ENCODE data around the gene KCNJ4.

The KCNJ4 gene

DNA sequence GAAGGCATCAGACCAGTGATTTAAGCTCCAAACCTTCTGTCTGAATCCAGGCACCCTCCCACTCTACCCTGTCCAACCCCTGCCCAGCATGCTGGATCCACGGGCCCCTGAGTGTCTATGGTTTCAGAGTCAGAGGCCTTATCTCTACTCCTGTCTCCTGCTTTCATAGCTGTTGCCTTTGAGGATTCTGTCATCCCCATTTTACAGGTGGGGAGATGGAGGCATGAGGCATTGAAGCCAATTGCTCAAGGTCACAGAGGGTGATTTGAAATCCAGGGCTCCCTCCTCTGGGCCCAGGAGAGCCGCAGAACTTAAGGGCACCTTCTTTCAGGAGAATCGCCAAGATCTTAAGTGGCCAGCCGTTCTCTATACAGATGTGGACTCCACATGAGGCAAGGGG is 3.1 kb downstream of the KCNJ4 start:
- DNase-seq: no peak

DNA sequence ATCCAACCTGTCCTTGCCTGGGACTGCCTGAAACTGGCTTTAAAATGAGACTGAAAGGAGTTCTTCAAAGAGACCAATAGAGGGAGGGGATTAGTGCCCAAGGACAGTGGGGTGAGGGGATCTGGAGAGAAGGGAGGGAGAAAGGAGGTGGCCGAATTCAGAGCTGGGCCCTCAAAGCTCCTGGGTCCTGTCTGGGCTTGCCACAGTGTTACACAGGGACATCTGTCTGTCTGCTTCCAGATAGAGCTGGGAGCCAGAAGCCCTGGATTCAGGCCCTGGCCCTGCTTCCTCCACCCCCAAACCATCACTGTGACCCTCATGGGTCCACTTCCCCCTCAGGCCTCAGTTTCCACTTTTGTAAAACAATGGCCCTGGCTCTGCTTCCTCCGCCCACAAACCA is 3.6 kb downstream of the KCNJ4 start:
- no peak for DNase-seq

DNA sequence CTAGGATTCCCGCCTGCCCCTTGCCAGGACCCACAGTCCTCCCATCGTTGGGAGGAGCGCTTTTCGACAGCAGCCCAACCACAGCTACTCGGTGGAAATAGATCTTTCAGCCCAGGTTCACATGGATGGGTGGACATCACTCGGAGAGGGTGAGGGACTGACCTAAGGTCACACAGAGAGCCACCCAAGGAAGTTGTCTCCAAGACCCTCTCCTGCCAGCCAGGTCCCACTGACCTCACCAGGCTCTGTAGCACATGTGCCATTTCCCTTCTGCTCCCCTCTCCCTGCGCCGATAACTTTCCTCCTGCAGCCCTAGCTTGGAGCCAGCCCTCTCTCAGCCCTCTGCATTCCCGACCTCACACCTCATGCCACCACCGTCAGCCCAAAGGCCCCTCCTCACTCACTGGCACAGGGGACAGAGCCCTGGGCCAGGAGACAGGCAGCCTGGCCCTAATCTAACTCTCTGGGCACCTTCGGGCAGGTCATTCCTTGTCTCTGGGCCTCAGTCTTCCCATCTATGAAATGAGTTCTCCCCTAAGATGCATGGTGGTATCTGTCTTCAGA is 4.7 kb downstream of the KCNJ4 start:
- no peak for DNase-seq

DNA sequence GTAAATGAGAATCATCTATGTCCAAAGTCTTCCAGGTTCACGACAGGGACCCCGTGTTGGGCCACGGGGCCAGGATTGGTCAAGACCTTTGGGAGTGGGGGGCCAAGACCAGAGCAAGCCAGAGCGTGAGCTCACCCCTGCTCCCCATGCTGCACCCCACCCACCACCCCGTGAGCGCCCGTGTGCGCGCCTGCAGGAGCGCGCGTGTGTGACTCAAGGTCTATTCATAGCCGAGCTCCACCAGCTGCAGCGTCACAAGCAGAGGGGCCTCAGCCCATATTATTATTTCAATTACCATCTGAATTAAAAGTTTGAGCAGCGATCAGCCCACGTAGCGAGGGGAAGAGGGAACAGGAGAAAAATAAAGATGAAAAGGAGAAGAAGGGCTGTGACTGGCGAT is 5.2 kb downstream of the KCNJ4 start:
- DNase-seq: no peak

DNA sequence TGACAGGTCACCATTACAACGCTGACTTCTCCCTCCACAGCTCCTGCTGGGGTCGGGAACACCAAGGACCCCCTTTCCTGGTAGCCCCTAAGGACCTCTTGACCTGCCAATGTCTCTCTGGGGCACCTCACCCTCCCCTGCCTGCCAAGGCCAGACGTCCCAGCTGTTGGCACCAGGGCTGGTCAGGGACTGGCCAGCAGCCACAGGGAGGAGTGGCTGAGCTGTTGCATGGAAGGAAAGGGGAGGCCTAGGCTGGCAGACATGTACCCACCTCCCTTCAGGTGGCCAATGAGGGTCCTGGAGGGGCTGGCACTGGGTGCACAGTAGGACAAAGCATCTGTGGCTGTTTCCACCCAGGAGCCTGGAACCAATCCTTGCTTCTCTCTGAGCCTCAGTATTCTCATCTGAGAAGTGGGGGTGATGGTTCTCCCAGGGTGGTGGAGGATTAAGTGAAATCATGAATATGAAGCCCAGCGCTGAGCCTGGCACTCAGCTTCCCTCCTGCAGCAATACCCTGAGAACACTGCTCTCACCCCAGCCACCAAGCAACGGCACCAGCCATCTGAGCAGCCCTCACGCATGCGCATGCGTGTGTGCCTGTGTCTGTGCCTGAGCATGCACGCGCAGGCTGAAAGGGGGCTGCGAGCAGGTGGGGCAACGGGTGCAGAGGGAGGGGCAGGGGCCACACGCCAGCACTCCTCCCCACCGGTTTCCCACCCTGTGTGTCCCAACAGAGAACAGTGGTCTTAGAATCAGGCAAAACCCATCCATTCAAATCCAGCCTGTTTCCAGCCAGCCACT is 5.9 kb downstream of the KCNJ4 start:
- no peak for DNase-seq

DNA sequence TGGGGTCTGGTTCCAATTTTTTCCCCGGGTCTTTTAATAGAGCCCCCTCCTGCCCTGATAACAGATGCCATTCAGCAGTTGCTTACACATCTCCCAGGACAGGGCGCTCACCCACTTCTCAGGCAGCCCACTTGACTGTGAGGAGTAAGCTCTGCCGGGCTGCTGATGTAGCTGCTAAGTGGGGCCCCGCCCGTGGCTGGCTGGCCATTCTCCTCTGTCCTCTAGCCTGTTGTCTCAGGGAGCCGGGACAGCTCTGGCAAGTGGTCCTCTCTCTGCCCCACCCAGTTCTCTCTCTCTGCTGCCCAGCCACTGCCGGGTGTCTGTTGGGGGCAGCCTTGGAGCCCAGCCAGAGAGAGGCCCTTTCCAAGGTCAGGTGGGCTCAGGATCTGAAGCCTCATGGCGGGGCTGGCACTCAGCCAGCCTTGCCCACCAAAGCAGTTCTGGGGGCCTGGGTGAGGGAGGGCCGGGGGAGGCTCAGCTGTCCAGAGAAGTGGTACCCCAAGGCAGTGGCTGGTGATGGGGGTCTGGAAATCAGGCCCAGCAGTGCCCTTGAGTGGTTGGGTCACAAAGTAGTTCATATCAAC is 8.9 kb downstream of the KCNJ4 start:
- no peak for DNase-seq

DNA sequence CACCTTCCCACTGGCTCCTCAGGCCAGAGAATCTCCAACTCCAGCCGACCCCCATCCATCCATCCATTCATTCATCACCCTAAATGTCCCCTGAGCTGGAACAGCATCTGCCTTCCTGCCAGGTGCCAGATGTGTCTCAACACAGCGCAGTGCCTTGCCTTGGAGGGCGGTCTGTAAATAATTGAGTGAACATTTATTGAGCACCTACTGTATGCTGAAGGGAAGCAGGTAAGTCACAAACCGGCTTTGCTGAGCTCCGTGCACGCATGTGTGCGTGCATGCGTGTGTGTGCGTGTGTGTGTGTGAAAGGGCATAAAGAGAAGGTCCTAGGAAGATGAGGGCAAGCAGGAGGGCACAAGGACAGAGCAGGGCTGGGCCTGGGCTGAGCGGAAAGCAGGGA is 10.2 kb downstream of the KCNJ4 start:
- DNase-seq: no peak

DNA sequence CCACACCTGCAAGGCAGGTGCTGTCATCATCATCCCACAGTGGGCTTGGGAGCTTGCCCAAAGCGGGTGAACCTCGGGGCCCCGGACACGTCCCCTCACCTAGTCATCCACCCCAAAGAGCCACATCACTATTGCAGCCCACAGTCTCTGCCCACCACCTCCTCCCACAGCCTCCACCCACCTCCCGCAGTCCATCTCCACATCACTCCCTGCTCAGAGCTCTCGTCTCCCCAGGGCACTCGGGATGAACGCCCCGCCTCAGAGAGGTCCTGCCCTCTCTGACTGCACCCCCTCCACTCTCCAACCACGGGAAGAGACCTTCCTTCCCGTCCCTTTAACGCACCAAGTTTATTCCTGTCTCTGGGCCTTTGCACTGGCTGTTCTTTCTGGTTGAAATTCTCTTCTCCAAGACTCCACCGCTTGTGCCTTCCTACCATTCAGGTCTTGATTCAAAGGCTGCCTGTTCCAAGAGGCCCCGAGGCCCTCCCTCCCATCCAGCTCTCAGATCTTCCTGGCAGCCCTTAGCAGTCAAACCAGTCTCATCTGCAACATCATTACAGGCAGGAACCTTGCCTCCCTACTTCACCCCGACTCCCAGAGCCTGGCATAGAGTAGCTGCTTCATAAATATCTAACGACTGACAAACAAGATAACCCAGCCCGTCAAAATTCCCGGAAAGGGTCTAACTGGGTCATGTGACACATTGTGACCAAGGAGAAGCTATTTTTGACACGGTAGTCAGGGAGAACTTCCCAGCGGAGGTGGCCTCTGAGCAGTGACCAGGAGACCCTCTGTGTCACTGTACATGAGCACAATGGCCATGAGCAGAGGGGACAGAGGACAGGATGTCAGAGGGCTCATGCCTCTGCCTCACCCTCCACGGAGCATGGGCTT is 11.1 kb downstream of the KCNJ4 start:
- DNase-seq: no peak

DNA sequence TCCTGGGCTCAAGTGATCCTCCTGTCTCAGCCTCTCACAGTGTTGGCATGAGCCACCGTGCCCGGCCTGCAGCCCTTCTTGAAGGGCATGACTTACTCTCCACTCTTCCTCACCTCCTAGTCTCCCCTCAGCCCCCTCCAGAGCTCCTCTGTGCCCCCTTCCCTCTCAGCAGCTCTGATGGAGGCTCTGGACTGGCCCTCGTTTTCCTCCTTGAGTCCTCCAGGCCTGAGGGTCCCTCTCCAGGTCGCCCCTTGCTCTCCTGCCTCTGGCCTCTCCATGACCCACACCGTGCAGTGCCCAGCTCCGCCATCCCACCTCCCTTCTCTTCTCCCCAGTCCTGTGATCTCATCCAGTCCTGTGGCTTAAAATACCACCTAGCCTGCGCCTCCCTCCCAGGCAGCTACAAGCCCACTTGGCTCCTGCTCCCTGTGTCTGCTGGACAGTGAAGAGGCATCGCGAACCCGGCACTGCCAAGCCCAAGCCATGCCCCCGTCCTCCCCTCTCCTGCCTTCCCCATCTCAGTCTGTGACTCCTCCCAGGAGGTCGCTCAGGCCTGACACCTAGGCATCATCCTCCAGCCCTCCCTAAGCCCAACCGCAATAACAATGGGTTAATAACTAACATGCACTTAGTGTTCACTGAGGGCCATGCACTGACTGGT is 11.9 kb downstream of the KCNJ4 start:
- no peak for DNase-seq

DNA sequence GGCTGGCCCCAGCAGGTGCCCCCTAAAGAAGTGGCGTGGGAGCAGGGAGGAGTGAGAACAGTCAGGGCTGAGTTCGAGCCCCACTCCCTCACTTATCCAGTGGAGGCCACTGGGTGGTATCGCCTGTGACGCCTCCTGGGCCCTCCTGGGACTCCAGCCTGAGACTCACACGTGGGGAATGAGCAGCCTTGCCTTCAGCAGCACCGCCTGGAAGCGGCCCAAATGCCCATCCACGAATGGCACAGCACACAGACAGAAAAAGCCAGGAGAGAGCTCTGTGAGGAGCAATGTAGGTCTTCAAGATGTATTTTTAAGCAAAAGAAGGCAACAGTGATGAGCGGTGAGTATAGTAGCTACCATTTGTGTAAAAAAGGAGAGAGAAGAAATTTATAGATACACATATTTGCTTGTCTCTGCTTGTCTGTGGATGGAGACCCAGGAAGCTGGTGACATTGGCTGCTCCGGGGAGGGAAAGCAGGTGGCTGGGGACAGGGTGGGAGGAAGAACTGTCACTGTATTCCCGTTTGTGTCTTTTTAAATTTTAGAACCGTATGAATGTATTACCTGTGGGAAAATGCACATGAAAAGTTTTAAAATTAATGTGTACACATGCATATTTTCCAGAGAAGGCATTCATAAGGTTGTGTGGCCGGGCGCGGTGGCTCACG is 13.2 kb downstream of the KCNJ4 start:
- DNase-seq: no peak

DNA sequence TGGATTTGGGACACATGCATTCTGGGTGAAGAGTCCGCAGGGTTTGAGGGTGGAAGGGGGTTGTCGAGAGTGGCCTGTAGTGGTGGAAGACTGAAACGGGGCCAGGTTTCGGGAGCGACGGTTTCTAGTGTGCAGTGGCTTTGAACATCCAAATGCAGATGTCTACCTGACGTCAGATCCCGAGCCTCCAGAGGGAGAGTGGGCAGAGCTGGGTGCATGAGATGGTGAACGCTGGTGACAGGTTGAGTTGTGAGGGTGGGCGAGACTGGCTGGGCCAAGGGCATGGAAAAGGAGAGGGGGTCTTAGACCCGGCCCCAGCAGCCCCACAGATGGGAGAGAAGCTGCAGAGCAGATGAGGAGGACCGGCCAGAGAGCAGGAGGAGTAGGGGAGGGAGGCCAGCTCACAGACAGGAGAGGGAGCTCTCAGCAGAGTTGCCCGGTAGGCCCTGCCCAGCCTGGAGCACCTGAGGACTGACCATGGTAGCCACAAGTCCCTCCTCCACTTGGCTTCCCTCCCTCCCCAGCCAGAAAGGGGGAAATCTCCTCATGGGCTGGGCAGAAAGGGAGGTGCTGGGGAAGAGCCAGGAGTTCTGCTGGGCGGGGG is 14.2 kb downstream of the KCNJ4 start:
- no peak for DNase-seq

DNA sequence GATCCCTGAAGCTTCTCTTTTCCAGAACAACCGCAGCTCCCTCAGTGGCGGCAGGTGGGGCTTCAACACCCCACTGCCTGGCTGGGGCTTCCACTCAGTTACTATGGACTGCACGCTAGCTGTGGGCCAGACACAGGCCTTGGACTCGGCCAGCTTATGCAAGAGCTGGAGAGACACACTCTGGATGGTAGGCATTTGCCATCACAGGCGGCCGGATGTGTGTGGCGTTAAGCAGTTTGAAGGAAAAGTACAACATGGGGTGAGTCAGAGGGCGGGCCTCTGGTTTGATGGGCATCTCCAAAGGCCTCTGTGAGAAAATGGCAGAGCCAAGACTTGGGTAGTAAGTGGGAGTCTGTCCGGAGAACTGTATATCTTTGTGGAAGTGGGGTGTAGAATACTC is 17.6 kb downstream of the KCNJ4 start:
- no peak for DNase-seq

DNA sequence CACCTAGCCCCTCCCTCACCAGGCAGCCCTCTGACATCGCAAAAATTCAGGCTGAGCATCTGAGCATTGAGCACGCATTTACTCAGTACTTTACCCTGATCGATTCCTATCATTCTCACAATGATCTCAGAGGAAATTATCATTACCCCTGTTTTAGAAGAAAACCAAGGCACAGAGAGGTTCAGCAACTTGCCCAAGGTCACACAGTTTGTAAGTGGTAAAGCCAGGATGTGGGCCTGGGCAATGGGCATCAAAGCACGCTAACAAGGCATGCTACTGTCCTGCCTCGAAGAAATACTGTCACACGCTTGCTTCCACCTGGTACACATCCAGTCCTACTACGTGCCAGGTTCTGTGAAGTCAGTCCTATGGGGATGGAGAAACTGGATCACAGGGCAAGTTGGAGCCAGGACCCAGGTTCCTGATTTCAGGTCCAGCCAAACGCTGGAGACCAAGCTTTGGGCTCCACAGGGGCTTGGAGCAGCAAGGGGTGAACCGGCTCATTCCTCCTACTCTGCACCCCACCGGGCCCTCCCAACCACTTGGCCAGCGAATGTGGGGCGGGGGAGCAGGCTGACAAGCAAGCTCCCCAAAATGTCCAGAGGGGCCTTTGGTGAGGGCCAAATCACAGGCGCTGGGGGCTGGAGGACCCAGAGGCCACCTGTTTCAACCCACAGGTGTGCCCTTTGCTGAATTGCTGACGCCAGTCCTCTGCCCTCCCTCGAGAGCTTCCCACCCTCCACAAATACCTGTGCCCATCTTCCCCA is 18.2 kb downstream of the KCNJ4 start:
- no peak for DNase-seq

DNA sequence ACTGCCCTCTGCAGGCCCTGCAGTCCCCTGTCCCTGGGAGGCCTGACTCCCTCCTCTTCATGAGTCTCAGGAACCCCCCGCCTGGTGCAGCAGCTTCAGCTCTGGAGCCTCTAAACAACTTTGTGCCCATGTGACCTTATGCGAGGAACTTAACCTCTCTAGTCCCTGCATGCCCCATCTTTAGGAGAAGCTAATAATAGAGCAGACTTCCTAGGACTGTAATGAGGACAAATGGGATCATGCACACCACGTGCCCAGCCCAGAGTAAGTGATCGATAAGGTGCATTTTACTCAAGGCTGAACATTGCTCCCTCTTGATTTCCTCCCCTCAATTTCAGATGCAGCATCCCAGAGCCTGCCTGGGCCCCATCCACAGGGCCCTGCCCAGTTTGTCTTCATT is 19.0 kb downstream of the KCNJ4 start:
- no peak for DNase-seq

DNA sequence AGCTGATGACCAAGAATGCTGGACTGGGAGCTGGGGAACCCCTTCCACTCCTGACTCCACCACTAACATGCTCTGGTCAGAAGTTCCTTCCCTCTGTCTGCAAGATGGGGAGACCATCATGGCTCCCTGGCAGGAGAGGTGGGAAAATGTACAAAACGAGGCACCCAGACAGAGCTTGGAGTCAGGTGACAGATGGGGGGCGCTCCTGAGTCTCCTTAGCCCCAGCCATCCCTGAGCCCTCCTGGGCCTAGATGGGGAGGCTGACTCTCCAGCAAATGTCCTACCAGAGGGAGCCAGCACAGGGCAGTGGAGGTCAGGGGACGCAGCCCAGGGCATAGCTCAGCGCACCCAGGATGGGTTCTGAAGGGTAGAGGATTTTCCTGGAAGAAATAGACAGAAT is 20.0 kb downstream of the KCNJ4 start:
- DNase-seq: no peak

DNA sequence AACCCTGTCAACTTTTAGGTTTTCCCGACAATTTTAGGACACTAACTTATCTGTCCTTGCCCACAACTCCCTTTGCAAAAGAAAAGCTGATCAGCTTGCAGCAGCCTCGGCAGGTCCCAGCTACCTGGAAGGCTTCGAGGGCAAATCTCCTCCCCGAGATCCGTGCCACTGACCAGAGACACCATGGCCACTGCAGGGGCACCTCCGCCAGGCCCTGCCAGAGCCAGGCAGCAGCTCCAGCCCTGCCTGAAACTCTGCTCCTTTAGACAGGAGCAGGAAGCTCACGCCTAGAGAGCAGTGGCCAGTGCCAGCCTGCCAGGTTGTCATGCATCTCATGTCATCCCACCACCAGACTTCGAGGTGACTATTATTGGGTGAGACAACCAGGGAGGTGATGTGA is 21.1 kb downstream of the KCNJ4 start:
- no peak for DNase-seq

DNA sequence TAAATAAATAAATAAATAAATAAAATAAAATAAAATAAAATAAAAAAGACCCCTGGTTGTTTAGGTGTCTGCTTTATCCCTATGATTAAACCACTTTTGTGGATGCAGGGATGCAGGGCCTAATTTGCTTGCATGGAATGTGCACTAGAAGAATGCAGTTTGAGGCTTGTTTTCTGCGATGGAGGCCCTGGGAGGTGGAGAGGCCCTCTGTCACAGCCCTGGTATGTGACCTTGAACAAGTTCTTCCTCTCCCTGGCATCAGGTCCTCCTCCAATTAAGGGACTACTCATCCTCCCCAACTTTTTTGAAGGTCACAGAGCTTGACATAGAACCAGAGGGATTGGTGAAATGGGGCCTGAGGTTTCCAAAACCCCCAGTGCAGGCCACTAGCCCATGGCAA is 22.7 kb downstream of the KCNJ4 start:
- DNase-seq: no peak

DNA sequence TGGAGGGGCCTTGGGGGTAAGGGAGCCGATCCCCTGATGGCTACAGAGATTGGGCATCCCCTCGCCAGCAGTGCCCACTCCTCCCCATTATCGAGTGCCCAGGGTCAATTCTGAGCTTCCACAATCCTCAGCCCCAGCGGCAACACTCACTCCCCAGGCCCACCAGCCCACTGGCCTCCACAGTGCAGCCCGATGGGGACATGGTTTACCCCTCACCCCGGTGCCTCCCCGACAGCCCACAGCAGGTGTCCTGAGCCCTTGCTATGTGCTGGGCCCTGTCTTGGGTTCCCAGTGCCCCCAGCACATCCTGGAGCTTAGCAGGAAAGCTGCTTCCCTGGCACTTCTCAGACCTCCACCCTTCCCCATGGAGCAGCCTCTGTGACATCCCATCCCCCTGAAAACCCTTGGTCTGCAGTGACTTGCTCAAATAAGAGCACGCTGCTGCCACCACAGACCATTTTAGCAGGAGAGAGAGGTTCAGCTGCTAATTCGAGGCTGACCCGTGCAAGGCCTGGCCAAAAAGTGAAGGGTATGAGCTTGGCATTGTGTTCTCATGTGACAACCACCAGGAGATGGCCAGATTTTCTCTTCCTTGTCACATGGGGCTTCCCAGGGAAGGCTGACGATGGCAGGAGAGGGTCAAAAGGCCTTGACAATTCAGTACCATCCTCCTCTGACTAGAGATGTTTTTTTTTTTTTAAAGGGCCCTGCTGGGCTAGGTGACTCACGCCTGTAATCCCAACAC is 23.6 kb downstream of the KCNJ4 start:
- DNase-seq: no peak

DNA sequence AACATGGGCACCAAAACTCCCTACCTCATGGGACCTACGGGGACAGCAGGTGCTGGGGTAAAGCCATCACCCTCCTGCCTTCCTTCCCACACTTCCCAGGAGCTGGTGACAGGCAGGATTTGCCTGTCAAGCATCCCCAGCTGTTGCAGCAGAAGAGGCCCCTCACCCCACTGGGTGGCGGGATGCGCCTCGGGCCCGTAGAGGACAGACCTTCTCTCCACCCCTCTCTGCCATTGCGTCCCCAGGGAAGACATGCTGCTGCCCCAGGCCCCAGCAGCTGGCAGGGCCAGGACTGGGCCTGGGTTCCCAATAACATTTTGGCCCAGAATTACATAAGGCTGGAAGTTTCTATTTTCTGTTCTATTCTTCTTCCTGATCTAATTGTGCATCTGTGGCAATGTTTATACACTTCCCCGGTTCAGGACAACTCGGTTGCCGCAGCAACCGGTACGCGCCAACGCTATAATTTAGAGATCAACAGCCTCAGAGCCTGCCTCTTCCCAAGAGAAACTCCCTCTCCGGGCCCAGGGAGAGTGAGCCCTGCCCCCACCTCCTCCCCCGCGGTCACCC is 25.4 kb downstream of the KCNJ4 start:
- peak; percentile 58 for DNase-seq

DNA sequence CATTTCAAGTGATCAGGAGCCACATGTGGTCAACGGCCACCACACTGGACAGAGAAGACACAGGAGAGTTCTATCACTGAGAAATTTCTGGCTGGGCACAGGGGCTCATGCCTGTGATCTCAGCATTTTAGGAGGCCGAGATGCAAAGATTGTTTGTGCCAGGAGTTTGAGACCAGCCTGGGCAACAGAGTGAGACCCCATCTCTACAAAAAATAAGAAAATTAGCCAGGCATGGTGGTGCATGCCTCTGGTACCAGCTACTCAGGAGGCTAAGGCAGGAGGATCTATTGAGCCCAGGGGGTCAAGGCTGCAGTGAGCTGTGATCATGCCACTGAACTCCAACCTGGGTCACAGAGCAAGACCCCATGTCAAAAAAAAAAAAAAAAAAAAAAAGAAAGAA is 26.3 kb downstream of the KCNJ4 start:
- no peak for DNase-seq
